Stimulated activated CD4-positive, alpha-beta T cell treated with anti-CD3 and anti-CD28 coated beads, Interleukin-15, amount 100 ng/mL, for 48 hours (primary cell): ENCODE results near the gene N4BP2.

Experiments
- DNase-seq, 2 donors: peaks; one replicate each; pipeline ENCODE4 v3.0.0-alpha.2; 2020; ENCODE audit warnings: low read depth in 2 of 2

The N4BP2 gene

DNA sequence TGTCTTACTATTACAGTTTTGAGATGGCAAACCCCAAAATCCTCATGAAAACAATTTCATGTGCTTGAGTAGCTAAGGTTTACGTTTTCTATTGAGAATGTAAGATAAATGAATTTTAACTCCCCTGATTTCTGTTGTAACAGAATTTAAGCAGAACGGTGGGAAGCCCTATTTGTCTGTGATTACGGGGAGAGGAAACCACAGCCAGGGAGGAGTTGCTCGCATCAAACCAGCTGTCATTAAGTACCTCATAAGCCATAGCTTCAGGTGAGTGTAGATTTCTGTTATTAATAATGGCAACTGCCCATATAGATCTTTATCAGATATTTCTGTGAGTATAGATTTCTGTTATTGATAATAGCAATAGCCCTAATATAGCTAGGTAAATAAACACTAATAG, 96.0 kb downstream of the N4BP2 start:
- no peak for DNase-seq

DNA sequence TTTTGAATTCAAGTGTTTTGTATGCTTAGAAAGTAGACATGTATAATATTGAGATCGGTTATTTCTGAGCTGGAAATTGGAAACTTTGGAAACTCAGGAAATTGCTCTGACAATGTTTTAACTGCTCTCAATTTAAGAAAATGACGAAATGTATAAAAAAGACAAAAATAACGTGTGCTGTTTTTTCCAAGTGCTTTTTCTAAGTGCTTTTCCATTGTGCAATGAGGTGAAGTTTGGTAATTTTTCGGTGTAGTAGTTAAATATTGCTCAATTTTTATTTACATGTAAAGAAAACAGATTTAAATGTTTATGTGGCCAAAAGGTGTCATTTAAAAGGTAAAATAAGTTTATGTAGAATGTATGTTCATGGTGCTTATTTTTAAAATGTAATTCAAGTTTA, 100.8 kb downstream of the N4BP2 start:
- DNase-seq, result no peak

DNA sequence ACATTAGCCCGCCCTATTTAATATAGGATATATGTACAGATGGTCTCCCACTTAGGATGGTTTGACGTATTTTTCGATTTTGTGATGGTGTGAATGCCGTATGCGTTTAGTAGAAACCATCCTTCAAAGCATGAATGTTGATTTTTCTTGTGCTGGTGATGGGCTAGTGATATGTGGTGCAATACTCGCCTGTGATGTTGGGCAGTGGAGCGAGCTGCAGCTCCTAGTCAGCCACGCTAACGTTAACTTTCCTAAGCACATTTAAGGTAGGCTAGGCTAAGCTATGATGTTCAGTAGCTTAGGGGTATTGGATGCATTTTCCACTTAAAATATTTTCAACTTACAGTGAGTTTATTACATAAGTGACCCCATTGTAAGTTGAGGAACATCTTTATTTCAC, 103.6 kb downstream of the N4BP2 start:
- DNase-seq, result no peak

- no peak for DNase-seq
Observed at GRCh38 chr4:40164459-40164858, 107.8 kb downstream of the N4BP2 start.

- no peak for DNase-seq
Observed at GRCh38 chr4:40165916-40166315, 109.3 kb downstream of the N4BP2 start.

DNA sequence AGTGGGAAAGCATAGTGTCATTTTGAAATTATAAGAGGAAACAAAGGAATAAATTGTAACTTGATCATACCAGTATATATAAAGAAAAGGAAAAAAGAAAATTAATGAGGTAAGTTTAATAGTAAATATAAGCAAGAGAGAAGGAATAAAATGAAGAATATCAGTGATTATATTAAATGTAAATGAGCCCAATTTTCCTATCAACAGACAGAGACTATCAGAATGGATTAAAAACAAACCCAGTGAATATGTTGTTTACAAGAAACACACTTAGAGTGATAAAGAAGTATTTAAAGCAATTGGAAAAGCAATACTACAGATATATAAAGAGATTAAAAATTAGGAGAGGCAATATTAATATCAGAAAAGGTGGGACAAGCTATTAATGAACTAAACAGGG, 111.4 kb downstream of the N4BP2 start:
- no peak for DNase-seq

GRCh38 chr4:40170588-40170987, 113.9 kb downstream of the N4BP2 start:
- DNase-seq, result no peak

- DNase-seq, result no peak
Observed at GRCh38 chr4:40173470-40173875, 116.8 kb downstream of the N4BP2 start.

DNA sequence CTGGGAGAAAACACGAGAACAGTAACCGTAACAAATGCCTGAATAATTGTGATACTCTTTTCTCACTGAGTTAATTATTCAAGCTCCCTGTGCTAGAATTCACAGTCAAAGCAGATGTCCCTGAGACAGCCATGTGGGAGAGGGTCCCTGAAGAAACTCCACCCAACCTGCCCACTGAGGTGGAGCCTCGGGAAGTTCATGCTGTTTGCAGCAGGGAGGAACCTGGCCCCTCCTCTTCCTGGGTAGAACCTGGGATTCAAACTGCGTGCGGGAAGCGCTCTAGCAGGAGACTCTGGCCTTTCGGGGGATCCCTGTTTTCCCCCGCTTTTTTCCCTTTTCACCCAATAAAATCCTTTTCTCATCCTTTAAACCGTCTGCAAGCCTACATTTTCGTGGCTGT, 120.0 kb downstream of the N4BP2 start:
- DNase-seq, result no peak

DNA sequence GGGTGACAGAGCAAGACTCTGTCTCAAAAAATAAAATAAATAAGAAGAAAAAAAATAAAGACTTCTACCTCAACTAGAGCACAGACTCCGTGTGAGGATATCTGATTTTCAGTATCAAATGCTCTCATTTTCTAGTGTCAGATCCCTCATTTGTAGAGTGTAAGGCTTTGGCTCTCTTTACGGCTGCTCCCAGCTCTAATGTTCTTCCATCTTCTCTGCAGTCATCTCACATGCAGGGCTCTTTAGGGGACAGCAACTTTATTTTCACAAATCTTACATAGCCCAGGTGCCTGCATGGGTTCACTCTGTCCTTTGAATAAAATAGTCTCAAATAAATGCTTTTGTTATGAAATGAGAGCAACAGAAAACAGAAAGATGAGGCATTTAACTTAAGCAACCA, 120.9 kb downstream of the N4BP2 start:
- DNase-seq, result no peak

- DNase-seq, result no peak
Observed at GRCh38 chr4:40178672-40179071, 122.0 kb downstream of the N4BP2 start.

- DNase-seq, result no peak
Observed at GRCh38 chr4:40179360-40179759, 122.7 kb downstream of the N4BP2 start.

DNA sequence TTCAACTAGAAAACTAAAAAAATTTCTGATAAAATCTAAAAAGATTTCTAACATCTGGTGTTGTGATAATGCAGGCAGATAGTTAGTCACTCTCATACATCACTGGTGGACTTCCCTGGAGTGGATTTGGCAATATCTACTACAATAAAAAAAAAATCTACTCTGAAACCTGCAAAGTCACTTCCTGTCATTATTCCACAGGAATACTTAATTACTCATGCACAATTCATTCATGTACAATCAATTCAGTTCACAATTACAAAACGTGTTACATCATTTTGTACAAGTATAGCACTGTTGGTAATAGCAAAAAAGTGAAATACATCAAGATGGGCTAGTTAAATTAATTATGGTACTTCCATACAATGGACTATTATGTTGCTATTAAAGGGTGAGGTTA, 123.7 kb downstream of the N4BP2 start:
- DNase-seq, result no peak

DNA sequence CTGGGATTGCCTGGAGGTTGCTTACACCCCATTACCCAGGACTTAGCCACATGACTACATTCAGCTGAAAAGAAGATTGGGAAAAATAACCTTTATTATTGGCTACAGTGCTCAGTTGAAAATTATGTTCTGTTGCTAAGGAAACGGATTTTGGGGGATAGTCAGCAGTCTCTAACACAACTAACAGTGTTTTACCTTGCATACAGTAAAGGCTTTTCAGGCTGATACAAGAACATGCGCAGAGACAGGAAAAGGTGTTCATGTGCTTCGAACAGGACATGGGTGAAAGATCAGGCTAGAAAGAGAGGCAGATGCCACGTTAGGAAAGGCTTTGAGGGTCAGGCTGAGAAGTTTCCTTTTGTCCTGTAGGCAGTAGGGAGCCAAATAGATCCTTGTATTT, 125.4 kb downstream of the N4BP2 start:
- DNase-seq, result no peak

DNA sequence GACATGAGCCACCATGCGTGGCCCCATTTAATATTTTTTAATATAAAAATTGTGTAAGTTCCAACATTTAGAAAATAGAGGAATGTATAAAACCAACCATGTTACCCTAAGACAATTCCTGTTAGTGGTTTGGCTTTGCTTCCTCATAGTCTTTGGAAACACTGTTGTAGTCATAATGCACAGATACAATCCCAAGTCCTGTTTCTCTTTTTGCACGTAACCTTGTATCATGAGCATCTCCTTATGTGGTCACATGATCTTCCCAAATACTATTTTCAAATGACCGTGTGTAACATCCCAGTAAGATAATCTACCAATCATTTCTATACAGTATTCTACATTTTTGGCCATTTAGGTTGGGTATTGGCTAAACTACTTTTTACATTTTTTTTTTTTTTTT, 126.3 kb downstream of the N4BP2 start:
- DNase-seq, result no peak

DNA sequence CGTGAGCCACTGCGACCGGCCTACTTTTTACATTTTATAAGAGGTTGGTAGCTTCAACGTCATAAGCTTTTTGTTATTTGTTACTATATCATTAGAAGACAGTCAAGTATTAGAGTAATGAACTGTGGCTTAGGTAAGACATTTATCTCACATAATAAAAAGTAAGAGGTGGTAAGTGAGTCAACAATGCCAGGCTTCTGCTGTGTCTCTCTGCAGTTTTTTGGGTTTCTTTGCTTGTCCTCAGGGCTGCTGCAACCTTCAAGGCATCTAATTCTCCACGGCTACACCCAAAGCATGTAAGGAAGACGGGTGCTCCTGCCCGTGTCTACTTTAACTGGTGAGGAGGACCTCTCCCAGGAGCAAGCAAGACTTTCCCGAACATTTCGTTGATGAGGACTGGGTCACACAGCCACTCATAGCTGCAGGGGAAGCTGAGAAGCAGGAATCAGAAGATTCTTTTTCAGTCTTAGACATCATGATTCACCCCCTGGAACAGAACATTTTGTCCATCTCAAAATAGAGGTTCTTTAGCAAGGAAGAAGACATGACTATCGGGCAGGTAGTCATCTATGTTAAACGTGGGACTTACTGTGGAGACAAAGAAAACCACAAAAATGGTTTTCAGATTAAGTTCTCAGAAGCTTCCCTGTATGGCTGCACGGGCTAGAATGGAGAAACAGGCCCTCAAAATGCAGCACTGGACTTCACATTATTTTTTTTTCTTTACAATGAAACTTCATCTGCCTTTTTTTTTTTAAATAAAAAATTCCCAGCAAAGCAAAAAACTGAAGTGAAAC, 127.2 kb downstream of the N4BP2 start:
- DNase-seq, result no peak

DNA sequence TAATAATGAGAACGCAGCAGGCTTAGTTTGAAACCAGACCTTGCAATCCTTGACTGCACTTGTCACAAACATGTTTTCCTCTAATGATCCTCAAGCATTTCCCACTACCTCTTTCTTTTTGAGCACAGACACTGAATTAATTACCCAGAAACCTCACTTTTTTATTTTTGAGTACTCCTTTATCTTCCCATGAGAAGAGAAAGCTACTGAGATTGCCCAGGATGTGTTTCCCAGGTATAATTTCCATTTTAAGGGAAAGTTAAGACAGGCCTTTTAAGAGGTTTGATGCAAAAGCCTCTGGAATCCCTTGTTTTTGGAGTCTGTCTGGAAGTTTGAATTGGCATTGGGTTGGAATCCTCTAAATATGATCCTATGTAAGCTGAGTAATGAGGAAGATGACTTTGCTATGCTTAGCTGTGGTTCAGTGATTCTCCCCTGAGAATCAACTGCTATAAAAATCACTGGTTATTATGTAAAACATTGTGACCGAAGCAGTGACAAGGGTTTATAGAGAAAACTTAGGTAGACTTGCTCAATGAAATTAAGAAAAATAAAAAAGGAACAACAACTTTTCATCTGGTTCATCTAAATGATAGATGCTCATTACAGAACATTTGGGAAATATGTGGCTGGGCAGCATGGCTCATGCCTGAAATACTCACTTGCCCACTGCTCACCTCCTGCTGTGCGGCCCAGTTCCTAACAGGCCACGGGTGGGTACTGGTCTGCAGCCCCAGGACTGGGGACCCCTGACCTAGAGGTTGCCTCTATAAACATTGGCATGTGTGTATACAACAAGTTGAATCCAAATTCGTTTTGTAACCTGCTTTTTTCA, 129.4 kb downstream of the N4BP2 start:
- DNase-seq, result no peak

DNA sequence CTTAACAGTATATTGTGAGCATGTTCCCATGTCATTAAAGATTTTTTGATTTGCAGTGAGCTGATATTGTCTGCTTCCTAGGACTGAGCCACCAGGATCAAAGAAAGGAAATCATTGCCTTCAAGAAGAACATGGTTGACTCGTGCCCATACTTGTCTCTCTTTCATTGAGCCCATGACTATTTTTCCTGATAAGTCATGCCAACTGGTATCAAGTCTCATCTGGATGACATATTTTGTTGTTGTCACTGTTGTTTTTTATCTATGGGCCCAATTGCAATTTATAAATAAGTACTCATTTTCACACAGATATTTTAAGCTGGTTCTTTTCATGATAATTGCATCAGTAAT, 130.0 kb downstream of the N4BP2 start:
- DNase-seq, result no peak

GRCh38 chr4:40187386-40187906, 130.8 kb downstream of the N4BP2 start:
- no peak for DNase-seq

DNA sequence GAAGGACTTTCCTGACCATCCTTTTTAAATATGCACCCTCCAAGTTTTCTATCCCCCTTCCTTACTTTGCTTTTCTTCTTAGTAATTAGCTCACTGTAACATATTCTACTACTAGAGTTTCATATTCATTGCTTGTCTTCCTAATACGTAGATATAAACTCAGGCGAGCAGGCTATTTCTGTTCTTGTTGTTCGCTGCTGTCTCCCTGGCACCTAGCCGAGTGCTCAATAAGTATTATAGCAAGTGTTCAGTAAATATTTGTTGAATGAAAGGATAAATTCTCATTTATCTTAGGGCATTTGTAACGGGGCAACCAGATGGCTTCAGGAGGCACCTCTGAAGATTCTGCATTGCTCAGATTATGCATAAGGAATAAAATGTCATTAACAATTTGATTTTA, 133.4 kb downstream of the N4BP2 start:
- DNase-seq, result no peak

- no peak for DNase-seq
Observed at GRCh38 chr4:40190465-40190864, 133.8 kb downstream of the N4BP2 start.

DNA sequence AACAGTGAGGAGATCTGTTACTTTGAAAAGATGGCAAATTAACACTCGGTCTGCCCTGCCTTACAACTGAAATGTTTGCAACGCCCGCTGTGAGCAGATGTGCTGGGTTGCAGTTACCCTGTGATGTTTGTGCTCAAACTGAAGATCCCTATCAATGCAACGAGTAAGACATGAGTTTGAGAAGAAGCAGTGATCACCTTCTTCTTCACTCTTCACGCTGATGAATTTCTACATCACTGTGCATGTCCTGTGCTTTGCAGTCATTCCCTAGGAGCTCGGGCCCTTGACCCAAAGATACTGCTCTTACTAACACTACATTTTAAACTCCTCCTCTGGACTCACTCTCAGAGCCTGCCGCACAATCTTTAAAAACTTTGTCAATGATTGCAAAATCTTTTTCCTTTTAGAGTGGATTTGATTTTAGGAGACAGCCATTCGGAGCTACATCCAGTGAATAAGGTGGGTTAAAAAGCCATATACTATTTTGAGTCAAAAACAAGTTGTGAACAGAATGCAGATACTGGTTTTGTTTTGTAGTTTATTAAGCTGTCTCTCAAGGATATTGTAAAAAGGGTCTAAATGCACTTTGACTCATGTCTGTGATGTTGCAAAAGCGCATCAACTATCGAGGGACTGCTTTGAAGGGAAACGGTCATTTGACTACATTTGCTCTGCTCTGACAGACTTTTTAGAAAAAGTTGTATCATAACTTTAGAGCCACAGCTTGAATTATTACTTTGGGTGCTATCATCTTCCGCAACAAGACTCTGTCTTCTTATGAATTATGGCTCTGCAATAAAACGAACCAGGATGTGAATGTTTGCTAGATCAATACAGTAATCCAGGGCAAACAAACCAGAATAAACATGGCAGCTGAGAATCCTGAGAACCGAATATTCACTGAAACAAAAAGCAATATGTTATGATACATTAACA, 134.5 kb downstream of the N4BP2 start:
- no peak for DNase-seq
